DOHH2 (cell line): ENCODE results near the gene INO80.

ENCODE experiments used
- EZH2phosphoT487 ChIP-seq: fragments of 200-600 bp; sonication (generic); IDR thresholded peaks from 2 replicates; pipeline ENCODE4 v1.6.1; 2017; ENCODE audit warnings: borderline replicate concordance, mild to moderate bottlenecking, antibody characterized with exemption, low read length, moderate library complexity, mixed read lengths
- TF ChIP-seq, protein P1 (sequence below): fragments of 200-600 bp; sonication (generic); IDR thresholded peaks from one replicate; pipeline ENCODE4 v1.5.1; 2014; ENCODE audit warnings: antibody characterized with exemption, mild to moderate bottlenecking, low read depth, low read length; ENCODE audit not compliant: poor library complexity, severe bottlenecking

DNA sequence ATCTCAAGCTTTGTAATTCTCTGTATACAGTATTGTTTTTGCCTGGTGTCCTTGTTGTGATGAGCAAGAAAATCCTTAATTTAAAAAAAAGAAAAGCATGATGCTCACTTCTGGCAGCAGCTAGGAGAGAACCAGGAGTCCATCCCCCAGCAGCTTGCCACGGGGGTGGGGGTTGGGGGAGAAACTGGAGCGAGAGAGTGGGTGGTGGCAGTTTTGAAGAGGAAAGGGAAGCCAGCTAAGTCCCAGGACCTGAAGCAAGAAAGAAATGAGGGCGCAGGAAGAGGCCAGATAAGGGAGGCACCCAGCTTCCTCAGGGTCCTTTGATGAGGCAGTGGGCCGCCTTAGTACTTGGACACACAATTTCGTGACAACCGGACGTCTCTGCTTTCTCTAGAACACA lies 139.3 kb downstream of the INO80 start:
- TF ChIP-seq, protein P1, sequence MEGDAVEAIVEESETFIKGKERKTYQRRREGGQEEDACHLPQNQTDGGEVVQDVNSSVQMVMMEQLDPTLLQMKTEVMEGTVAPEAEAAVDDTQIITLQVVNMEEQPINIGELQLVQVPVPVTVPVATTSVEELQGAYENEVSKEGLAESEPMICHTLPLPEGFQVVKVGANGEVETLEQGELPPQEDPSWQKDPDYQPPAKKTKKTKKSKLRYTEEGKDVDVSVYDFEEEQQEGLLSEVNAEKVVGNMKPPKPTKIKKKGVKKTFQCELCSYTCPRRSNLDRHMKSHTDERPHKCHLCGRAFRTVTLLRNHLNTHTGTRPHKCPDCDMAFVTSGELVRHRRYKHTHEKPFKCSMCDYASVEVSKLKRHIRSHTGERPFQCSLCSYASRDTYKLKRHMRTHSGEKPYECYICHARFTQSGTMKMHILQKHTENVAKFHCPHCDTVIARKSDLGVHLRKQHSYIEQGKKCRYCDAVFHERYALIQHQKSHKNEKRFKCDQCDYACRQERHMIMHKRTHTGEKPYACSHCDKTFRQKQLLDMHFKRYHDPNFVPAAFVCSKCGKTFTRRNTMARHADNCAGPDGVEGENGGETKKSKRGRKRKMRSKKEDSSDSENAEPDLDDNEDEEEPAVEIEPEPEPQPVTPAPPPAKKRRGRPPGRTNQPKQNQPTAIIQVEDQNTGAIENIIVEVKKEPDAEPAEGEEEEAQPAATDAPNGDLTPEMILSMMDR = no peak
- TF ChIP-seq EZH2phosphoT487 = no peak
